TTC549 (cell line): ENCODE results near the gene KCNIP4.

Source experiments
- FAIRE-seq: peaks from 2 replicates; lab custom pipeline; 2012; peaks lifted over from hg19 to GRCh38; lab: Jason Lieb, UNC

The KCNIP4 gene

GRCh38 chr4:21457086-21457840 lies 491.3 kb downstream of the KCNIP4 start:
- no peak for FAIRE-seq

- no peak for FAIRE-seq
Observed at GRCh38 chr4:21454831-21455230, 493.7 kb downstream of the KCNIP4 start.

GRCh38 chr4:21454201-21454600 lies 494.4 kb downstream of the KCNIP4 start:
- no peak for FAIRE-seq

GRCh38 chr4:21452931-21453330 lies 495.6 kb downstream of the KCNIP4 start:
- no peak for FAIRE-seq

- FAIRE-seq: no peak
Observed at GRCh38 chr4:21451032-21451431, 497.5 kb downstream of the KCNIP4 start.

GRCh38 chr4:21450331-21450730 lies 498.2 kb downstream of the KCNIP4 start:
- FAIRE-seq: no peak

GRCh38 chr4:21447301-21448054 lies 501.1 kb downstream of the KCNIP4 start:
- FAIRE-seq: no peak

GRCh38 chr4:21420166-21420565 lies 528.4 kb downstream of the KCNIP4 start:
- no peak for FAIRE-seq

GRCh38 chr4:21415728-21416127 lies 532.8 kb downstream of the KCNIP4 start:
- no peak for FAIRE-seq

GRCh38 chr4:21413807-21414370 lies 534.7 kb downstream of the KCNIP4 start:
- no peak for FAIRE-seq

- FAIRE-seq: no peak
Observed at GRCh38 chr4:21411086-21411485, 537.5 kb downstream of the KCNIP4 start.

GRCh38 chr4:21410372-21410771 lies 538.2 kb downstream of the KCNIP4 start:
- FAIRE-seq: no peak

GRCh38 chr4:21387683-21388082 lies 560.9 kb downstream of the KCNIP4 start:
- no peak for FAIRE-seq

- FAIRE-seq: no peak
Observed at GRCh38 chr4:21386166-21386780, 562.3 kb downstream of the KCNIP4 start.

- FAIRE-seq: no peak
Observed at GRCh38 chr4:21385706-21386105, 562.9 kb downstream of the KCNIP4 start.

- FAIRE-seq: no peak
Observed at GRCh38 chr4:21384609-21385008, 564.0 kb downstream of the KCNIP4 start.

GRCh38 chr4:21380861-21381260 lies 567.7 kb downstream of the KCNIP4 start:
- no peak for FAIRE-seq

GRCh38 chr4:21377046-21377445 lies 571.5 kb downstream of the KCNIP4 start:
- no peak for FAIRE-seq

- FAIRE-seq: no peak
Observed at GRCh38 chr4:21376176-21376575, 572.4 kb downstream of the KCNIP4 start.

GRCh38 chr4:21374641-21375368 lies 573.8 kb downstream of the KCNIP4 start:
- FAIRE-seq: no peak

GRCh38 chr4:21367567-21367966 lies 581.0 kb downstream of the KCNIP4 start:
- FAIRE-seq: no peak

GRCh38 chr4:21366840-21367239 lies 581.7 kb downstream of the KCNIP4 start:
- FAIRE-seq: no peak
